Measurements from ENCODE around the gene CLCNKA. TPM values are rescaled to one million over a fixed set of nuclear protein-coding genes. Genes with fewer than 3 reads are reported as not detected.

CLCNKA gene
- total RNA-seq, 2 donors from 2014 or later = 0.26 to 0.38 TPM

- intact Hi-C loops (cut with DNase I) = loop anchor here in 1 of 2 donors (1.0 to 5.0 kb wide), 3 partner anchors 72 to 160 kb away; no protein-coding TSS in a partner anchor
- peak; percentile 75 for DNase-seq
- ATAC-seq = peak in 1 of 2 donors; percentile 52
These were observed 60.6 kb downstream of the CLCNKA start for GRCh38 chr1:16082283-16083038.

- intact Hi-C loops (cut with DNase I) = loop anchor here in 1 of 2 donors (2.0 to 5.0 kb wide), 2 partner anchors 71 to 159 kb away; no protein-coding TSS in a partner anchor
- DNase-seq = no peak
- ATAC-seq = no peak
These were observed 61.6 kb downstream of the CLCNKA start for GRCh38 chr1:16083486-16083885.

Other genes starting within 250 kb of the CLCNKA start
- 1 to 10 TPM; 3.9 to 4.0 TPM for gene UQCRHL, start 214.4 kb upstream of the CLCNKA start, total RNA-seq
- 10 to 100 TPM; 27.8 to 36.5 TPM for gene SPEN, start 174.3 kb upstream of the CLCNKA start, total RNA-seq
- gene ZBTB17, start 45.9 kb upstream of the CLCNKA start, total RNA-seq = 10 to 100 TPM; 22.4 to 24.6 TPM
- gene SRARP, start 17.8 kb upstream of the CLCNKA start, total RNA-seq = under 1 TPM; 0.15 to 0.52 TPM
- 1,000 to 10,000 TPM; 1,770 to 2,192 TPM for gene HSPB7, start 4.0 kb upstream of the CLCNKA start, total RNA-seq
- 1 to 10 TPM; 2.2 to 2.5 TPM for gene CLCNKB, start 21.7 kb downstream of the CLCNKA start, total RNA-seq
- gene FAM131C, start 51.6 kb downstream of the CLCNKA start, total RNA-seq = 1 to 10 TPM; 3.2 to 6.5 TPM
- gene EPHA2, start 134.0 kb downstream of the CLCNKA start, total RNA-seq = 10 to 100 TPM in 1 of 2 donors, 1 to 10 TPM in 1; 8.1 to 24.1 TPM
- 1 to 10 TPM; 2.1 to 4.7 TPM for gene ARHGEF19, start 190.6 kb downstream of the CLCNKA start, total RNA-seq
- gene CPLANE2, start 215.1 kb downstream of the CLCNKA start, total RNA-seq = 1 to 10 TPM; 4.7 to 7.2 TPM

All from left cardiac atrium (tissue), 4 donors.